ENCODE results near the gene MEOX1.

The MEOX1 gene

GRCh38 chr17:43650471-43650870, 11.3 kb downstream of the MEOX1 start:
- DNase-seq: no peak

- no peak for DNase-seq
Measured at GRCh38 chr17:43648916-43649315, 12.8 kb downstream of the MEOX1 start.

- DNase-seq: no peak
Measured at GRCh38 chr17:43645765-43646481, 15.8 kb downstream of the MEOX1 start.

- no peak for DNase-seq
Measured at GRCh38 chr17:43645450-43645764, 16.3 kb downstream of the MEOX1 start.

GRCh38 chr17:43644081-43644480, 17.6 kb downstream of the MEOX1 start:
- no peak for DNase-seq

GRCh38 chr17:43641416-43641815, 20.3 kb downstream of the MEOX1 start:
- no peak for DNase-seq

GRCh38 chr17:43640491-43641252, 21.1 kb downstream of the MEOX1 start:
- DNase-seq: no peak

- no peak for DNase-seq
Measured at GRCh38 chr17:43637563-43638323, 24.0 kb downstream of the MEOX1 start.

GRCh38 chr17:43636426-43636825, 25.3 kb downstream of the MEOX1 start:
- no peak for DNase-seq

- no peak for DNase-seq
Measured at GRCh38 chr17:43634591-43635125, 27.1 kb downstream of the MEOX1 start.

- no peak for DNase-seq
Measured at GRCh38 chr17:43632221-43632620, 29.5 kb downstream of the MEOX1 start.

- no peak for DNase-seq
Measured at GRCh38 chr17:43631429-43631828, 30.3 kb downstream of the MEOX1 start.

GRCh38 chr17:43628089-43628650, 33.6 kb downstream of the MEOX1 start:
- no peak for DNase-seq

- no peak for DNase-seq
Measured at GRCh38 chr17:43627653-43628052, 34.1 kb downstream of the MEOX1 start.

GRCh38 chr17:43626023-43626422, 35.7 kb downstream of the MEOX1 start:
- no peak for DNase-seq

GRCh38 chr17:43625606-43626005, 36.1 kb downstream of the MEOX1 start:
- no peak for DNase-seq

- DNase-seq: no peak
Measured at GRCh38 chr17:43620581-43620980, 41.1 kb downstream of the MEOX1 start.

- no peak for DNase-seq
Measured at GRCh38 chr17:43620147-43620546, 41.6 kb downstream of the MEOX1 start.

GRCh38 chr17:43619705-43620104, 42.0 kb downstream of the MEOX1 start:
- no peak for DNase-seq

- no peak for DNase-seq
Measured at GRCh38 chr17:43618276-43618675, 43.4 kb downstream of the MEOX1 start.

GRCh38 chr17:43616852-43617251, 44.9 kb downstream of the MEOX1 start:
- no peak for DNase-seq

- DNase-seq: no peak
Measured at GRCh38 chr17:43616421-43616820, 45.3 kb downstream of the MEOX1 start.

- no peak for DNase-seq
Measured at GRCh38 chr17:43616029-43616351, 45.7 kb downstream of the MEOX1 start.
